Measurements from ENCODE around the gene WDFY4. TPM values are rescaled to one million over a fixed set of nuclear protein-coding genes. Genes with fewer than 3 reads are reported as not detected.

The WDFY4 gene
- polyA plus RNA-seq, 1 donor from 2014 or later = not detected

DNA sequence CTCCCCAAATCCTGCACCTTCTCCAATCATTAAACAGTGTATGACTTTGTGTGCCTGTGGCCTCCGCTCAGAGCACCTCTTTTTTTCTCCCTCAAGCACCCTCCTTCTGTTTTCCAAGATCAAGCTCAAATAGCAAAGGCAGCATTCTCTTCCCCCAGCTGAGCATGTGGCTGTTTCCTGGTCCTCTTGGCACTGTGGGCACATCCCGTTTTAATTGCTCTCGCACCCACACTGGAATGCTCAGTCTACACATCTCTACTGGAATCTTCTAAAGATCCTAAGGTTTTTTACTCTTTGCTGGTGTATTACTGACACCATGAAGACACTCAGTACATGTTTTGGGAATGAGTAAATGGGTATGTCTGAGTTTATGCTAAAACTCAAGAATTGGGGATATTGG is 107.4 kb downstream of the WDFY4 start:
- no peaks in the 10 kb centered on the region for H3K9me2 ChIP-seq (ENCODE audit: insufficient read depth, low read length)
- no peak overlapping the region for H2AFZ ChIP-seq (ENCODE audit: low read depth, low read length)
- no peaks in the 10 kb centered on the region for H3K79me2 ChIP-seq (replicated peaks; ENCODE audit: insufficient read depth, low read length)
- H3F3A ChIP-seq (ENCODE audit: insufficient read depth, low read length, poor library complexity, severe bottlenecking) = no peaks in the 10 kb centered on the region
- H4K20me1 ChIP-seq (ENCODE audit: insufficient read depth) = no peaks in the 10 kb centered on the region
- no peaks in the 10 kb centered on the region for H3K27me3 ChIP-seq (ENCODE audit: insufficient read depth, low read depth, low read length)
- H3K9ac ChIP-seq (ENCODE audit: low read length) = no peak overlapping the region
- no peak overlapping the region for H3K4me2 ChIP-seq (ENCODE audit: low read length)
- TF ChIP-seq, protein P1, sequence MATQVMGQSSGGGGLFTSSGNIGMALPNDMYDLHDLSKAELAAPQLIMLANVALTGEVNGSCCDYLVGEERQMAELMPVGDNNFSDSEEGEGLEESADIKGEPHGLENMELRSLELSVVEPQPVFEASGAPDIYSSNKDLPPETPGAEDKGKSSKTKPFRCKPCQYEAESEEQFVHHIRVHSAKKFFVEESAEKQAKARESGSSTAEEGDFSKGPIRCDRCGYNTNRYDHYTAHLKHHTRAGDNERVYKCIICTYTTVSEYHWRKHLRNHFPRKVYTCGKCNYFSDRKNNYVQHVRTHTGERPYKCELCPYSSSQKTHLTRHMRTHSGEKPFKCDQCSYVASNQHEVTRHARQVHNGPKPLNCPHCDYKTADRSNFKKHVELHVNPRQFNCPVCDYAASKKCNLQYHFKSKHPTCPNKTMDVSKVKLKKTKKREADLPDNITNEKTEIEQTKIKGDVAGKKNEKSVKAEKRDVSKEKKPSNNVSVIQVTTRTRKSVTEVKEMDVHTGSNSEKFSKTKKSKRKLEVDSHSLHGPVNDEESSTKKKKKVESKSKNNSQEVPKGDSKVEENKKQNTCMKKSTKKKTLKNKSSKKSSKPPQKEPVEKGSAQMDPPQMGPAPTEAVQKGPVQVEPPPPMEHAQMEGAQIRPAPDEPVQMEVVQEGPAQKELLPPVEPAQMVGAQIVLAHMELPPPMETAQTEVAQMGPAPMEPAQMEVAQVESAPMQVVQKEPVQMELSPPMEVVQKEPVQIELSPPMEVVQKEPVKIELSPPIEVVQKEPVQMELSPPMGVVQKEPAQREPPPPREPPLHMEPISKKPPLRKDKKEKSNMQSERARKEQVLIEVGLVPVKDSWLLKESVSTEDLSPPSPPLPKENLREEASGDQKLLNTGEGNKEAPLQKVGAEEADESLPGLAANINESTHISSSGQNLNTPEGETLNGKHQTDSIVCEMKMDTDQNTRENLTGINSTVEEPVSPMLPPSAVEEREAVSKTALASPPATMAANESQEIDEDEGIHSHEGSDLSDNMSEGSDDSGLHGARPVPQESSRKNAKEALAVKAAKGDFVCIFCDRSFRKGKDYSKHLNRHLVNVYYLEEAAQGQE (IDR thresholded peaks at IDR 0.05; ENCODE audit: borderline replicate concordance) = no peak
- TF ChIP-seq, protein P2, sequence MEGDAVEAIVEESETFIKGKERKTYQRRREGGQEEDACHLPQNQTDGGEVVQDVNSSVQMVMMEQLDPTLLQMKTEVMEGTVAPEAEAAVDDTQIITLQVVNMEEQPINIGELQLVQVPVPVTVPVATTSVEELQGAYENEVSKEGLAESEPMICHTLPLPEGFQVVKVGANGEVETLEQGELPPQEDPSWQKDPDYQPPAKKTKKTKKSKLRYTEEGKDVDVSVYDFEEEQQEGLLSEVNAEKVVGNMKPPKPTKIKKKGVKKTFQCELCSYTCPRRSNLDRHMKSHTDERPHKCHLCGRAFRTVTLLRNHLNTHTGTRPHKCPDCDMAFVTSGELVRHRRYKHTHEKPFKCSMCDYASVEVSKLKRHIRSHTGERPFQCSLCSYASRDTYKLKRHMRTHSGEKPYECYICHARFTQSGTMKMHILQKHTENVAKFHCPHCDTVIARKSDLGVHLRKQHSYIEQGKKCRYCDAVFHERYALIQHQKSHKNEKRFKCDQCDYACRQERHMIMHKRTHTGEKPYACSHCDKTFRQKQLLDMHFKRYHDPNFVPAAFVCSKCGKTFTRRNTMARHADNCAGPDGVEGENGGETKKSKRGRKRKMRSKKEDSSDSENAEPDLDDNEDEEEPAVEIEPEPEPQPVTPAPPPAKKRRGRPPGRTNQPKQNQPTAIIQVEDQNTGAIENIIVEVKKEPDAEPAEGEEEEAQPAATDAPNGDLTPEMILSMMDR (IDR thresholded peaks at IDR 0.05; ENCODE audit: poor library complexity, severe bottlenecking) = no peak
- TF ChIP-seq POLR2AphosphoS5 (IDR thresholded peaks at IDR 0.05) = no peak
- no peak for TF ChIP-seq SMC3 (conservative IDR thresholded peaks at IDR 0.05; ENCODE audit: poor library complexity)
- TF ChIP-seq EP300 (conservative IDR thresholded peaks at IDR 0.05; ENCODE audit: poor library complexity, severe bottlenecking) = no peak
- TF ChIP-seq MXI1 (conservative IDR thresholded peaks at IDR 0.05; ENCODE audit: poor library complexity, severe bottlenecking) = no peak
- no peak for TF ChIP-seq EZH2 (IDR thresholded peaks at IDR 0.05; ENCODE audit: borderline replicate concordance, insufficient read depth, low read length, poor library complexity, severe bottlenecking)
- no peak for TF ChIP-seq RAD21 (conservative IDR thresholded peaks at IDR 0.05)
- TF ChIP-seq TAF1 (IDR thresholded peaks at IDR 0.05; ENCODE audit: low read depth) = no peak
- H3K4me3 ChIP-seq (ENCODE audit: low read length) = no peak overlapping the region
- H3K27ac ChIP-seq (ENCODE audit: low read length) = no peak overlapping the region
- no peaks in the 10 kb centered on the region for H3K36me3 ChIP-seq (ENCODE audit: insufficient read depth, low read length)
- H3K9me3 ChIP-seq (ENCODE audit: low read length) = no peaks in the 10 kb centered on the region

DNA sequence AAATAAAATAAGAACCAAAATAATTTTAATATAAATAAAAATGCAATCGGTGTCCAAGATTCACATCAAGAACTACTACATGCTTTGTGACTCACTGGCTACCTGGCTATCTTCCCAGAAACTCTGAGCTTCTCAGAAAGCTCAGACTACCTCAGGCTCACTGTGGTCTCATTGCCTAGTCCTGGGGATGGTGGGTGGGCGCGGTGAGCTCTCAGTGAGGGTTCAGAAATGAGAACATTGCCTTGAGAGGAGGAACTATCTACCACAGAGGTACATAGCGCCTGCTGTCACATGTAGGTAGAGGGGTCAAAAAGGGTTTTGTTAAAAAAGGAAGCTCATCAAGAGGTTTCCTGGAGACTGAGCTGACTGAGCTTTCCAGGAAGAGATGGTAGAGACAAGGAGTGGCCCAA is 108.0 kb downstream of the WDFY4 start:
- Histone ChIP-seq H2AFZ (ENCODE audit: low read depth, low read length) (no peak overlapping the region), H3K9ac (ENCODE audit: low read length) (no peak overlapping the region), H3K27ac (ENCODE audit: low read length) (no peak overlapping the region)

More for the DNA sequence above, 108.0 kb downstream of the WDFY4 start:
- Histone ChIP-seq H3K4me2 (ENCODE audit: low read length) (no peak overlapping the region), H4K20me1 (ENCODE audit: insufficient read depth) (no peaks in the 10 kb centered on the region), H3K36me3 (ENCODE audit: insufficient read depth, low read length) (no peaks in the 10 kb centered on the region), H3F3A (ENCODE audit: insufficient read depth, low read length, poor library complexity, severe bottlenecking) (no peaks in the 10 kb centered on the region), H3K27me3 (ENCODE audit: insufficient read depth, low read depth, low read length) (no peaks in the 10 kb centered on the region), H3K4me3 (ENCODE audit: low read length) (no peak overlapping the region), H3K79me2 (replicated peaks; ENCODE audit: insufficient read depth, low read length) (no peaks in the 10 kb centered on the region), H3K9me2 (ENCODE audit: insufficient read depth, low read length) (no peaks in the 10 kb centered on the region), H3K9me3 (ENCODE audit: low read length) (no peaks in the 10 kb centered on the region)
- TF ChIP-seq RAD21 (conservative IDR thresholded peaks at IDR 0.05) = no peak
- TF ChIP-seq EP300 (conservative IDR thresholded peaks at IDR 0.05; ENCODE audit: poor library complexity, severe bottlenecking) = no peak
- TF ChIP-seq, protein P1 (IDR thresholded peaks at IDR 0.05; ENCODE audit: borderline replicate concordance) = no peak
- TF ChIP-seq POLR2AphosphoS5 (IDR thresholded peaks at IDR 0.05) = no peak
- TF ChIP-seq, protein P2 (IDR thresholded peaks at IDR 0.05; ENCODE audit: poor library complexity, severe bottlenecking) = no peak
- TF ChIP-seq EZH2 (IDR thresholded peaks at IDR 0.05; ENCODE audit: borderline replicate concordance, insufficient read depth, low read length, poor library complexity, severe bottlenecking) = no peak
- no peak for TF ChIP-seq SMC3 (conservative IDR thresholded peaks at IDR 0.05; ENCODE audit: poor library complexity)
- TF ChIP-seq MXI1 (conservative IDR thresholded peaks at IDR 0.05; ENCODE audit: poor library complexity, severe bottlenecking) = no peak
- TF ChIP-seq TAF1 (IDR thresholded peaks at IDR 0.05; ENCODE audit: low read depth) = no peak
